Gastrocnemius medialis (tissue), 4 donors: ENCODE data around the gene OR10C1.

ENCODE experiments used
- CTCF ChIP-seq, 5 experiments: fragments of 450-650 bp in 3 of 5; fragments of 200-600 bp in 2 of 5; sonication (generic) in 2 of 5; IDR thresholded peaks in 4 of 5; conservative IDR thresholded peaks in 1 of 5; 1 replicate in 4 of 5; 2 replicates in 1 of 5; pipeline ENCODE4 v1.5.1; 2016 to 2019; ENCODE audit warnings: antibody characterized with exemption in 5 of 5, mild to moderate bottlenecking in 3 of 5, moderate library complexity in 3 of 5
- POLR2A ChIP-seq, 2 donors: fragments of 450-650 bp; IDR thresholded peaks; one replicate each; pipeline ENCODE4 v1.6.1; 2017; ENCODE audit warnings: antibody characterized with exemption in 2 of 2, mild to moderate bottlenecking in 2 of 2, moderate library complexity in 2 of 2

DNA sequence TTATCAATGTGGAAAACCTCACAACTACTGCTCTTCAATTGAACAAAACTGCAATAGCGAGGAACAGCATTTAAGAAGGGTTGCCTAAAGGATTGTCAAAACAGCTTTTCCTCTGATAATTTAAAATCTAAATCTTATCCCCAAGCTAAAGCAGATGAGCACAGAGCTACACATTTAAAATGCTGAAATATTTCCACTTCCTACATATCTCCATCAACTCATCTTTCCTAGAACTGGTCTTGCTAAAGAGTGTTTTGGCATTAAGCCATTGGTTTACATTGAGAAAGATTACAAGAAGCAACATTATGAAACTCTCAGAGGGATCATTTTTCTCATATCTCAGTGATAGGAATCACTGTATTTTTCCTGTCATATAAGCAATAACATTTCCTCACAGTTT lies 3.6 kb downstream of the OR10C1 start:
- TF ChIP-seq CTCF (IDR thresholded peaks at IDR 0.05 in 4 of 5, conservative IDR thresholded peaks at IDR 0.05 in 1 of 5): no peak
- no peak for TF ChIP-seq POLR2A (IDR thresholded peaks at IDR 0.05)
